Ovary (tissue), 3 donors: Measurements from ENCODE around the gene MEGF6.

Source experiments
- CTCF ChIP-seq, 3 donors: fragments of 450-650 bp in 2 of 3; fragments of 200-600 bp in 1 of 3; IDR thresholded peaks; one replicate each; pipeline versions ENCODE4 v1.5.1 to v1.8.0; 2016 to 2022; ENCODE audit warnings: antibody characterized with exemption in 3 of 3, mild to moderate bottlenecking in 1 of 3
- EP300 ChIP-seq: sonication (generic); formaldehyde crosslinking; IDR thresholded peaks from one replicate; pipeline ENCODE4 v1.6.1; 2017; ENCODE audit warnings: antibody characterized with exemption
- POLR2A ChIP-seq: fragments of 450-650 bp; IDR thresholded peaks from one replicate; pipeline ENCODE4 v1.6.1; 2017; ENCODE audit warnings: antibody characterized with exemption, mild to moderate bottlenecking, moderate library complexity
- donor health status: DM: no; HTN: no; CAD: no.

- TF ChIP-seq CTCF (IDR thresholded peaks at IDR 0.05) (no peak), EP300 (no peak), POLR2A (no peak)
Measured at GRCh38 chr1:3590139-3590763, 21.1 kb downstream of the MEGF6 start.
